ENCODE measurements around the gene APLP2. TPM values are rescaled to one million over a fixed set of nuclear protein-coding genes. Genes with fewer than 3 reads are reported as not detected.

Gene APLP2
- total RNA-seq, 2 donors from 2014 or later, result 326 to 454 TPM

- Histone ChIP-seq H3K4me1 (peaks cover 0 to 19% of the 10 kb centered on the region in 2 donors), H3K27ac (peak overlapping the region in 1 of 2 donors; percentile 2)
- no peak for DNase-seq (ENCODE audit: low spot score)
These were observed 51.8 kb downstream of the APLP2 start for GRCh38 chr11:130121445-130121978.

GRCh38 chr11:130122141-130122575 is 52.5 kb downstream of the APLP2 start:
- Histone ChIP-seq H3K4me3 (no peak overlapping the region), H3K4me1 (peaks cover 0 to 19% of the 10 kb centered on the region in 2 donors), H3K27ac (peak overlapping the region in 1 of 2 donors; percentile 2), H3K9me3 (no peaks in the 10 kb centered on the region), H3K36me3 (peaks cover 28% of the 10 kb centered on the region), H3K27me3 (no peaks in the 10 kb centered on the region)
- no peak for TF ChIP-seq CTCF (IDR thresholded peaks at IDR 0.05)
- DNase-seq (ENCODE audit: low spot score), result no peak

More at GRCh38 chr11:130121445-130121978, 51.8 kb downstream of the APLP2 start:
- no peak for TF ChIP-seq CTCF (IDR thresholded peaks at IDR 0.05)
- H3K27me3 ChIP-seq, result no peaks in the 10 kb centered on the region
- H3K4me3 ChIP-seq, result no peak overlapping the region
- H3K9me3 ChIP-seq, result no peaks in the 10 kb centered on the region
- H3K36me3 ChIP-seq, result peaks cover 22% of the 10 kb centered on the region

- peak overlapping the region; percentile 56 for H3K27ac ChIP-seq
- no peaks in the 10 kb centered on the region for H3K9me3 ChIP-seq
- H3K27me3 ChIP-seq, result no peaks in the 10 kb centered on the region
- no peak for TF ChIP-seq CTCF (IDR thresholded peaks at IDR 0.05)
- peaks cover 0 to 19% of the 10 kb centered on the region in 2 donors for H3K4me1 ChIP-seq
- peaks cover 41% of the 10 kb centered on the region for H3K36me3 ChIP-seq
- no peak overlapping the region for H3K4me3 ChIP-seq
- DNase-seq (ENCODE audit: low spot score), result no peak
These were observed 53.8 kb downstream of the APLP2 start for GRCh38 chr11:130123414-130124040.

GRCh38 chr11:130124096-130124495 is 54.4 kb downstream of the APLP2 start:
- no peak overlapping the region for H3K4me3 ChIP-seq
- no peak for TF ChIP-seq CTCF (IDR thresholded peaks at IDR 0.05)

GRCh38 chr11:130125638-130126037 is 55.9 kb downstream of the APLP2 start:
- Histone ChIP-seq H3K4me1 (peaks cover 0 to 13% of the 10 kb centered on the region in 2 donors), H3K27ac (no peak overlapping the region), H3K36me3 (peaks cover 63% of the 10 kb centered on the region), H3K9me3 (no peaks in the 10 kb centered on the region), H3K27me3 (no peaks in the 10 kb centered on the region), H3K4me3 (no peak overlapping the region)
- TF ChIP-seq CTCF (IDR thresholded peaks at IDR 0.05), result no peak
- DNase-seq (ENCODE audit: low spot score), result no peak

More at GRCh38 chr11:130124096-130124495, 54.4 kb downstream of the APLP2 start:
- no peaks in the 10 kb centered on the region for H3K9me3 ChIP-seq
- peaks cover 47% of the 10 kb centered on the region for H3K36me3 ChIP-seq
- no peaks in the 10 kb centered on the region for H3K27me3 ChIP-seq
- peak overlapping the region; percentile 56 for H3K27ac ChIP-seq
- peak; percentile 87 for DNase-seq (ENCODE audit: low spot score)
- peaks cover 0 to 13% of the 10 kb centered on the region in 2 donors for H3K4me1 ChIP-seq

Measured in right atrium auricular region (tissue), 2 donors.